PC-3 (cell line): ENCODE data around the gene PTPN21. TPM values are rescaled to one million over a fixed set of nuclear protein-coding genes. Genes with fewer than 3 reads are reported as not detected.

ENCODE experiments used
- ATAC-seq: fragments of 200-7000 bp; cut with Tn5 transposase; 2 replicates; pipeline ENCODE4 v1.9.1; 2020; ENCODE audit warnings: mild to moderate bottlenecking, moderate library complexity
- Bru-seq: library from RNA; stranded (reverse); fragments of 400-500 nt; gene quantifications from one replicate; lab custom pipeline; 2021; lab: Mats Ljungman, UMichigan
- BruChase-seq, 2 experiments: library from RNA; stranded (reverse); fragments of 400-500 nt; gene quantifications; one replicate each; lab custom pipeline; 2021; lab: Mats Ljungman, UMichigan
- BruUV-seq: library from RNA; stranded (reverse); fragments of 400-500 nt; replicated peaks from 2 replicates; lab custom pipeline; 2021; lab: Mats Ljungman, UMichigan
- CTCF ChIA-PET: fragments of 300-600 bp; sonication (Branson Sonifier 250); formaldehyde crosslinking; loops from one replicate; lab custom pipeline; 2022; ENCODE audit warnings: antibody characterized with exemption; lab: Charles Lee
- POLR2A ChIA-PET: fragments of 300-600 bp; sonication (Branson Sonifier 250); formaldehyde crosslinking; loops from one replicate; lab custom pipeline; 2022; ENCODE audit warnings: antibody characterized with exemption; ENCODE audit not compliant: unreplicated experiment; lab: Charles Lee
- DNase-seq: peaks from one replicate; pipeline ENCODE4 v3.0.0-alpha.2; 2015
- H2AFZ ChIP-seq: fragments of 300-600 bp; sonication (generic); 2 replicates; pipeline ENCODE4 v1.6.0; 2016; ENCODE audit warnings: antibody characterized with exemption, low read length
- H3F3A ChIP-seq: fragments of 300-600 bp; sonication (generic); one replicate; pipeline ENCODE4 v1.6.0; 2017; ENCODE audit warnings: antibody characterized with exemption, low read length, control low read depth, mild to moderate bottlenecking; ENCODE audit not compliant: unreplicated experiment
- H3K27ac ChIP-seq: fragments of 300-600 bp; sonication (generic); 2 replicates; pipeline ENCODE4 v1.5.1; 2016; ENCODE audit warnings: mild to moderate bottlenecking, low read length
- H3K27me3 ChIP-seq: fragments of 300-600 bp; sonication (generic); 2 replicates; pipeline ENCODE4 v1.6.1; 2016; ENCODE audit warnings: low read length, mixed read lengths
- H3K36me3 ChIP-seq: fragments of 300-600 bp; sonication (generic); 2 replicates; pipeline ENCODE4 v1.6.1; 2016; ENCODE audit warnings: low read depth, mixed run types, low read length, mixed read lengths
- H3K4me1 ChIP-seq: fragments of 300-600 bp; sonication (generic); 2 replicates; pipeline ENCODE4 v1.5.1; 2016; ENCODE audit warnings: low read length; ENCODE audit not compliant: insufficient read depth
- H3K4me2 ChIP-seq: fragments of 300-600 bp; sonication (generic); 2 replicates; pipeline ENCODE4 v1.6.0; 2016; ENCODE audit warnings: low read length
- H3K4me3 ChIP-seq: fragments of 300-600 bp; sonication (generic); 2 replicates; pipeline ENCODE4 v1.5.1; 2016; ENCODE audit warnings: mild to moderate bottlenecking, low read length, mixed read lengths
- H3K79me2 ChIP-seq: fragments of 300-600 bp; sonication (generic); 2 replicates; pipeline ENCODE4 v1.6.1; 2017; ENCODE audit warnings: low read length, mixed read lengths
- H3K9ac ChIP-seq: fragments of 300-600 bp; sonication (generic); 2 replicates; pipeline ENCODE4 v1.6.0; 2016; ENCODE audit warnings: mild to moderate bottlenecking, low read length
- H3K9me2 ChIP-seq: fragments of 300-600 bp; sonication (generic); replicated peaks from 2 replicates; pipeline ENCODE4 v1.6.1; 2016; ENCODE audit warnings: mixed run types, low read length, mixed read lengths
- H3K9me3 ChIP-seq: fragments of 300-600 bp; sonication (generic); 2 replicates; pipeline ENCODE4 v1.6.1; 2016; ENCODE audit warnings: low read length, mixed read lengths
- H4K20me1 ChIP-seq: fragments of 300-600 bp; sonication (generic); 2 replicates; pipeline ENCODE4 v1.6.1; 2016; ENCODE audit warnings: low read length, mixed read lengths
- EZH2 ChIP-seq: fragments of 300-600 bp; sonication (generic); IDR thresholded peaks from one replicate; pipeline ENCODE4 v1.6.1; 2017; ENCODE audit warnings: antibody characterized with exemption, mild to moderate bottlenecking, low read length; ENCODE audit not compliant: unreplicated experiment
- EZH2phosphoT487 ChIP-seq: fragments of 300-600 bp; sonication (generic); IDR thresholded peaks from 2 replicates; pipeline ENCODE4 v1.6.1; 2018; ENCODE audit warnings: mild to moderate bottlenecking, antibody characterized with exemption, low read length, borderline replicate concordance
- intact Hi-C: fragments of 100-400 bp; cut with micrococcal nuclease; formaldehyde crosslinking; loops from 2 replicates; pipeline ENCODE4 v1.9.0; 2023
- long read RNA-seq: library from polyadenylated mRNA; unstranded; transcript quantifications from one replicate; pipeline ENCODE4 v2.0.0, GENCODE V29; 2021; ENCODE audit not compliant: unreplicated experiment
- total RNA-seq: library from RNA; depleted of rRNA; stranded (reverse); fragments of >200 nt; gene quantifications from 2 replicates; pipeline ENCODE4 v1.2.3, GENCODE V29; 2014; rRNA removed
- TF ChIP-seq, protein P1 (sequence below): fragments of 300-600 bp; sonication (generic); conservative IDR thresholded peaks from 2 replicates; pipeline ENCODE4 v1.5.1; 2017; ENCODE audit warnings: antibody characterized with exemption, low read depth, mild to moderate bottlenecking, low read length

The PTPN21 gene
- 6.3 TPM in 2 replicates for total RNA-seq
- percentile 78 among the genes with signal in this experiment for Bru-seq, nascent RNA
- BruChase-seq, experiment 1, labeled RNA remaining after a 6-hour chase = percentile 74 among the genes with signal in this experiment
- BruChase-seq, experiment 2, labeled RNA remaining after a 2-hour chase = percentile 77 among the genes with signal in this experiment
- long read RNA-seq, full-length matches to known transcripts = 4 of 39 reads
- long read RNA-seq, partial matches to known transcripts = 26 of 39 reads
- long read RNA-seq, other reads (novel, unspliced or antisense) = 9 of 39 reads

GRCh38 chr14:88554457-88555286 is at the start of gene PTPN21:
TSS of gene PTPN21 (minus strand) at chr14:88555007. CDS start at chr14:88550417, 4,590 bp downstream.
- ChIA-PET CTCF (no interaction called here), POLR2A (no interaction called here)
- H3K79me2 ChIP-seq = peaks cover 34% of the 10 kb centered on the region

DNA sequence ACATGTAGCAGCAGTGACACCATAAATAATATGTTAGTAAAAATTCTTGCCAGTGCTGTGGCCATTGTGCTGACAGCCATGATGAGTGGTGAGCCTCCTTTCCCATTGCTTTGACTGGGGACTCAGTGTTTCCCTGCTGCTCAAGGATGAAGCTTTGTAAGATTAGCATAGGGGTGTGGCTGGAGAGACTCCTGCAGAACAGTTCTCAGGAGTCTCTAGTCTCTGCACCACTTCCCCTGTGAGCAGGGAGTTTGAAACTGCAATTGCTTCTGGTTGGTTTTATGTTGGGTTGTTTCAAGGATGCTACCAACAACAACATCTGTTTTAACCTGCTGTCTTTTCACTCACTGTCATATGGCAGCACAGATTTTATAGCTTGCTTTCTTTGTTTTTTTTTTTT is 49.4 kb upstream of the PTPN21 start:
- CTCF ChIA-PET = no interaction called here
- H3K27ac ChIP-seq = no peak overlapping the region
- BruUV-seq = no TSS peak
- intact Hi-C loops = no loop called here
- H3K27me3 ChIP-seq = no peaks in the 10 kb centered on the region
- H4K20me1 ChIP-seq = no peaks in the 10 kb centered on the region
- TF ChIP-seq EZH2 (no peak), EZH2phosphoT487 (no peak)
- TF ChIP-seq, protein P1, sequence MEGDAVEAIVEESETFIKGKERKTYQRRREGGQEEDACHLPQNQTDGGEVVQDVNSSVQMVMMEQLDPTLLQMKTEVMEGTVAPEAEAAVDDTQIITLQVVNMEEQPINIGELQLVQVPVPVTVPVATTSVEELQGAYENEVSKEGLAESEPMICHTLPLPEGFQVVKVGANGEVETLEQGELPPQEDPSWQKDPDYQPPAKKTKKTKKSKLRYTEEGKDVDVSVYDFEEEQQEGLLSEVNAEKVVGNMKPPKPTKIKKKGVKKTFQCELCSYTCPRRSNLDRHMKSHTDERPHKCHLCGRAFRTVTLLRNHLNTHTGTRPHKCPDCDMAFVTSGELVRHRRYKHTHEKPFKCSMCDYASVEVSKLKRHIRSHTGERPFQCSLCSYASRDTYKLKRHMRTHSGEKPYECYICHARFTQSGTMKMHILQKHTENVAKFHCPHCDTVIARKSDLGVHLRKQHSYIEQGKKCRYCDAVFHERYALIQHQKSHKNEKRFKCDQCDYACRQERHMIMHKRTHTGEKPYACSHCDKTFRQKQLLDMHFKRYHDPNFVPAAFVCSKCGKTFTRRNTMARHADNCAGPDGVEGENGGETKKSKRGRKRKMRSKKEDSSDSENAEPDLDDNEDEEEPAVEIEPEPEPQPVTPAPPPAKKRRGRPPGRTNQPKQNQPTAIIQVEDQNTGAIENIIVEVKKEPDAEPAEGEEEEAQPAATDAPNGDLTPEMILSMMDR = no peak
- DNase-seq (no peak), ATAC-seq (no peak)
- H3K9me3 ChIP-seq = no peaks in the 10 kb centered on the region
- no peaks in the 10 kb centered on the region for H3K79me2 ChIP-seq
- H3K4me3 ChIP-seq = no peak overlapping the region
- POLR2A ChIA-PET = no interaction called here
- no peaks in the 10 kb centered on the region for H3K9me2 ChIP-seq
- no peaks in the 10 kb centered on the region for H3K4me1 ChIP-seq
- H3K36me3 ChIP-seq = peaks cover 67% of the 10 kb centered on the region; the same call in 1 of the 2 replicates
- H2AFZ ChIP-seq = no peak overlapping the region
- no peak overlapping the region for H3K9ac ChIP-seq
- no peaks in the 10 kb centered on the region for H3F3A ChIP-seq
- H3K4me2 ChIP-seq = no peak overlapping the region

More at GRCh38 chr14:88554457-88555286, at the start of gene PTPN21:
- ATAC-seq (peak; percentile 78), DNase-seq (peak; percentile 81)
- H3K9me2 ChIP-seq = no peaks in the 10 kb centered on the region
- no peaks in the 10 kb centered on the region for H3K36me3 ChIP-seq
- H3F3A ChIP-seq = no peaks in the 10 kb centered on the region
- TF ChIP-seq EZH2 (no peak), EZH2phosphoT487 (no peak)
- TF ChIP-seq, protein P1 = no peak
- peak within 1 kb of the TSS; percentile 83 for H3K4me2 ChIP-seq
- peak within 1 kb of the TSS; percentile 33; the same call in 1 of the 2 replicates for H3K27ac ChIP-seq
- peaks cover 24% of the 10 kb centered on the region for H3K4me1 ChIP-seq
- H3K9ac ChIP-seq = peak within 1 kb of the TSS; percentile 61
- intact Hi-C loops = loop anchor here (1.0 kb wide), 1 partner anchor 32 kb away; no protein-coding TSS in a partner anchor
- no TSS peak for BruUV-seq
- peak within 1 kb of the TSS; percentile 82 for H3K4me3 ChIP-seq
- H3K9me3 ChIP-seq = no peaks in the 10 kb centered on the region
- H2AFZ ChIP-seq = peak within 1 kb of the TSS; percentile 82
- no peaks in the 10 kb centered on the region for H3K27me3 ChIP-seq
- no peaks in the 10 kb centered on the region for H4K20me1 ChIP-seq
